Embryonic facial prominence (tissue), 1 donor: ENCODE data around the gene CISD3.
"Not testable (repeated sequence)": the region's sequence is repeated elsewhere in the genome, so short reads cannot be mapped to it uniquely, and the experiment has no call there.

Experiments used
- DNase-seq: peaks from one replicate; pipeline ENCODE4 v3.0.0-alpha.2; 2016; ENCODE audit errors: extremely low spot score

CISD3 gene

GRCh38 chr17:38707678-38708351 lies 22.3 kb upstream of the CISD3 start:
- DNase-seq = no peak

- no peak for DNase-seq
Observed at GRCh38 chr17:38709104-38709820, 20.9 kb upstream of the CISD3 start.

GRCh38 chr17:38709864-38710603 lies 20.1 kb upstream of the CISD3 start:
- DNase-seq = no peak

- DNase-seq = no peak
Observed at GRCh38 chr17:38710604-38710962, 19.6 kb upstream of the CISD3 start.

GRCh38 chr17:38710985-38711384 lies 19.2 kb upstream of the CISD3 start:
- no peak for DNase-seq

GRCh38 chr17:38711792-38712571 lies 18.2 kb upstream of the CISD3 start:
- DNase-seq = no peak

- no peak for DNase-seq
Observed at GRCh38 chr17:38712593-38712992, 17.5 kb upstream of the CISD3 start.

DNA sequence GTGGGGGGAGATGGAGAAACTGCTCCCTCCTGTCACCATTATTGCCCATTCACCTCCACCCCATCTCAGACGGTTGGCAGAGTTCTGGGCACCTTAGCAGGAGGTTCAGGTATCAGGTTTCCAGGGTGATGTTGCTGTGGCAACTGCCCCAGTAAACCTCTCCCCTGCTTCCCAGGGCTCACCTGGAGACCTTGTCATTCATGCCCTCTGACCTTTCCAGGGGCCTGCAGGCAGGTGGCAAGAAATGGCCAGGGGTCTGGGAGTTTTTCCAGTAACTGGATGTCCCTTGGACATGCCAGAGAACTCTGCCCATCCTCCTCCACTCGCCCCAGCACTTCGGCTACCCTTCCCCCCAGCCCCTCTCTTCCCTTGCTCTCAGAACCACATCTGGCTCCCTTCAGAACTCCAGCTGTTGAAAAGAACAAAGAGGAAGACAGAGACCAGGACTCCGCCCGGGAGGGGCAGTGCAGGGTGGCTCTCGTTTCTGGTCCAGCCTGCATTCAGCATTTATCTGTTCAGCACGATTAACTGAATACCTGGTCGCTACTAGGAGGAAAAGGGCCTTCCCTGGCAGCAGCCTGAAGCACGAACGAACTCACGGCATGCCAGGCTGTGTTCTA lies 16.6 kb upstream of the CISD3 start:
- no peak for DNase-seq

GRCh38 chr17:38715216-38715943 lies 14.8 kb upstream of the CISD3 start:
- DNase-seq = no peak

GRCh38 chr17:38716368-38717005 lies 13.7 kb upstream of the CISD3 start:
- DNase-seq = no peak

- DNase-seq = no peak
Observed at GRCh38 chr17:38717139-38717745, 12.9 kb upstream of the CISD3 start.

- no peak for DNase-seq
Observed at GRCh38 chr17:38719289-38719942, 10.7 kb upstream of the CISD3 start.

- DNase-seq = no peak
Observed at GRCh38 chr17:38719943-38720641, 10.0 kb upstream of the CISD3 start.

- no peak for DNase-seq
Observed at GRCh38 chr17:38720941-38721340, 9.2 kb upstream of the CISD3 start.

DNA sequence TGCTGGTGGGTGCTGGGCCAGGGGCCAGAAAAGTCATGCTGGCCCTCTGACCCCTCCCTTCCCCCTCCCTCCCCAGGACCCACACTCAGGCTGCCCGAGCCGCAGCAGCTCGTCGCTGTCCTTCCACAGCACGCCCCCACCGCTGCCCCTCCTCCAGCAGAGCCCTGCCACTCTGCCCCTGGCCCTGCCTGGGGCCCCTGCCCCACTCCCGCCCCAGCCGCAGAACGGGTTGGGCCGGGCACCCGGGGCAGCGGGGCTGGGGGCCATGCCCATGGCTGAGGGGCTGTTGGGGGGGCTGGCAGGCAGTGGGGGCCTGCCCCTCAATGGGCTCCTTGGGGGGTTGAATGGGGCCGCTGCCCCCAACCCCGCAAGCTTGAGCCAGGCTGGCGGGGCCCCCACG lies 8.3 kb upstream of the CISD3 start:
- DNase-seq = no peak

GRCh38 chr17:38724337-38724988 lies 5.7 kb upstream of the CISD3 start:
- DNase-seq = no peak

GRCh38 chr17:38725066-38725465 lies 5.1 kb upstream of the CISD3 start:
- DNase-seq = no peak

- not testable (repeated sequence) for DNase-seq
Observed at GRCh38 chr17:38726145-38726544, 4.0 kb upstream of the CISD3 start.
